ENCODE measurements around the gene OSBPL9. TPM values are rescaled to one million over a fixed set of nuclear protein-coding genes. Genes with fewer than 3 reads are reported as not detected.

OSBPL9 gene
- total and polyA plus RNA-seq, 9 of the 15 experiments (the other 6 are each of a cell fraction or from before 2014, with no cell fraction given): 43.9 to 217 (median 170) TPM

GRCh38 chr1:51729156-51729823, 112.4 kb downstream of the OSBPL9 start (continued):
- no peak for TF ChIP-seq HINFP (tag; conservative IDR thresholded peaks at IDR 0.05; ENCODE audit: low read depth)
- TF ChIP-seq ZNF311 (CRISPR knock-in tag; IDR thresholded peaks at IDR 0.05): no peak
- no peak for TF ChIP-seq ZNF324 (CRISPR knock-in tag; IDR thresholded peaks at IDR 0.05)
- TF ChIP-seq, protein P1, sequence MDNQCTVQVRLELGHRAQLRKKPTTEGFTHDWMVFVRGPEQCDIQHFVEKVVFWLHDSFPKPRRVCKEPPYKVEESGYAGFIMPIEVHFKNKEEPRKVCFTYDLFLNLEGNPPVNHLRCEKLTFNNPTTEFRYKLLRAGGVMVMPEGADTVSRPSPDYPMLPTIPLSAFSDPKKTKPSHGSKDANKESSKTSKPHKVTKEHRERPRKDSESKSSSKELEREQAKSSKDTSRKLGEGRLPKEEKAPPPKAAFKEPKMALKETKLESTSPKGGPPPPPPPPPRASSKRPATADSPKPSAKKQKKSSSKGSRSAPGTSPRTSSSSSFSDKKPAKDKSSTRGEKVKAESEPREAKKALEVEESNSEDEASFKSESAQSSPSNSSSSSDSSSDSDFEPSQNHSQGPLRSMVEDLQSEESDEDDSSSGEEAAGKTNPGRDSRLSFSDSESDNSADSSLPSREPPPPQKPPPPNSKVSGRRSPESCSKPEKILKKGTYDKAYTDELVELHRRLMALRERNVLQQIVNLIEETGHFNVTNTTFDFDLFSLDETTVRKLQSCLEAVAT (IDR thresholded peaks at IDR 0.05): peak in 1 of 2 experiments; percentile 47; a peak in 2 of 4 replicates
- peak; percentile 46 for TF ChIP-seq PHF20 (IDR thresholded peaks at IDR 0.05; ENCODE audit: partially characterized antibody)
- no peak for TF ChIP-seq MCM3 (IDR thresholded peaks at IDR 0.05)
- peak; percentile 60; the same call in 1 of the 2 replicates for TF ChIP-seq MXI1 (IDR thresholded peaks at IDR 0.05; ENCODE audit: low read depth, low read length)
- no peak for TF ChIP-seq PRPF4 (IDR thresholded peaks at IDR 0.05; ENCODE audit: insufficient read depth, low read depth, low read length, poor library complexity, severe bottlenecking)
- TF ChIP-seq PCBP1 (IDR thresholded peaks at IDR 0.05; ENCODE audit: low read depth, low read length, poor library complexity, severe bottlenecking): peak; percentile 87
- no peak for TF ChIP-seq ZNF444 (CRISPR knock-in tag; IDR thresholded peaks at IDR 0.05)
- no peak for TF ChIP-seq DDX20 (tag; IDR thresholded peaks at IDR 0.05; ENCODE audit: low read depth)
- TF ChIP-seq SMC3 (conservative IDR thresholded peaks at IDR 0.05; ENCODE audit: insufficient read depth, low read depth, low read length): no peak
- TF ChIP-seq FUS (optimal IDR thresholded peaks at IDR 0.05; ENCODE audit: low read depth, low read length): no peak
- TF ChIP-seq KLF6 (CRISPR knock-in tag; IDR thresholded peaks at IDR 0.05; ENCODE audit: borderline replicate concordance): 0 out of 2 replicates have a peak, but pooled peaks have one; percentile 23
- TF ChIP-seq, protein P2, sequence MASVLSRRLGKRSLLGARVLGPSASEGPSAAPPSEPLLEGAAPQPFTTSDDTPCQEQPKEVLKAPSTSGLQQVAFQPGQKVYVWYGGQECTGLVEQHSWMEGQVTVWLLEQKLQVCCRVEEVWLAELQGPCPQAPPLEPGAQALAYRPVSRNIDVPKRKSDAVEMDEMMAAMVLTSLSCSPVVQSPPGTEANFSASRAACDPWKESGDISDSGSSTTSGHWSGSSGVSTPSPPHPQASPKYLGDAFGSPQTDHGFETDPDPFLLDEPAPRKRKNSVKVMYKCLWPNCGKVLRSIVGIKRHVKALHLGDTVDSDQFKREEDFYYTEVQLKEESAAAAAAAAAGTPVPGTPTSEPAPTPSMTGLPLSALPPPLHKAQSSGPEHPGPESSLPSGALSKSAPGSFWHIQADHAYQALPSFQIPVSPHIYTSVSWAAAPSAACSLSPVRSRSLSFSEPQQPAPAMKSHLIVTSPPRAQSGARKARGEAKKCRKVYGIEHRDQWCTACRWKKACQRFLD (CRISPR knock-in tag; IDR thresholded peaks at IDR 0.05): peak; percentile 43; the same call in 1 of the 2 replicates
- 0 out of 2 replicates have a peak, but pooled peaks have one; percentile 49 for TF ChIP-seq DMBX1 (CRISPR knock-in tag; IDR thresholded peaks at IDR 0.05; ENCODE audit: borderline replicate concordance)
- no peak for TF ChIP-seq TRIM28 (IDR thresholded peaks at IDR 0.05)
- no peak for TF ChIP-seq ZNF263 (CRISPR knock-in tag; IDR thresholded peaks at IDR 0.05; ENCODE audit: borderline replicate concordance)
- no peak for TF ChIP-seq ZNF124 (CRISPR knock-in tag; IDR thresholded peaks at IDR 0.05)
- 0 out of 4 replicates have a peak, but pooled peaks of 1 of the 2 experiments have one; percentile 13 for TF ChIP-seq TEAD1 (CRISPR knock-in tag; IDR thresholded peaks at IDR 0.05)
- no peak for TF ChIP-seq ZC3H4 (CRISPR knock-in tag; IDR thresholded peaks at IDR 0.05; ENCODE audit: borderline replicate concordance)
- no peak for TF ChIP-seq IRF1 (CRISPR knock-in tag; IDR thresholded peaks at IDR 0.05; ENCODE audit: borderline replicate concordance)
- TF ChIP-seq NFIX (CRISPR knock-in tag; IDR thresholded peaks at IDR 0.05; ENCODE audit: low read depth): no peak
